KG1 (cell line): Measurements from ENCODE around the gene DES.

Experiments
- DNase-seq: peaks from one replicate; lab custom pipeline; 2025; lab: John Stamatoyannopoulos, UW

Gene DES

GRCh38 chr2:219438453-219438852 is 20.3 kb downstream of the DES start:
- no peak for DNase-seq

- DNase-seq: no peak
Measured at GRCh38 chr2:219439506-219439905, 21.3 kb downstream of the DES start.

GRCh38 chr2:219440388-219441256 is 22.4 kb downstream of the DES start:
- no peak for DNase-seq

GRCh38 chr2:219441451-219442255 is 23.5 kb downstream of the DES start:
- DNase-seq: no peak

- no peak for DNase-seq
Measured at GRCh38 chr2:219442256-219443015, 24.3 kb downstream of the DES start.

- no peak for DNase-seq
Measured at GRCh38 chr2:219443016-219443696, 25.0 kb downstream of the DES start.

DNA sequence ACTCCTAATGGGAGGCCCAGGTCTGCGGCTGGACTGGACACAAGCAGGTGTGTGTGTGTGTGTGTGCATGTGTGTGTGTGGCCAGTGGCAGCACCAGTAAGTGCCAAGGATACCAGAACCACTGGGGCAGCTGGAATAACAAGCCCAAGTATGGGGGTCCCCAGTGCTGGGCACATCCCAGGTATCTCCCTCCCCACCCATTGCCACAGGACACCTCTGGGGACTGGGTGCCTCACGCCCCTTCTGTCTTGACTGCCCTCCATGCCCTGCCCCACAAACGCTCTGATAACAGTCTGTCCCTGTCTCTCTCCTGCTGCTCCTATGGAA is 25.5 kb downstream of the DES start:
- DNase-seq: no peak

DNA sequence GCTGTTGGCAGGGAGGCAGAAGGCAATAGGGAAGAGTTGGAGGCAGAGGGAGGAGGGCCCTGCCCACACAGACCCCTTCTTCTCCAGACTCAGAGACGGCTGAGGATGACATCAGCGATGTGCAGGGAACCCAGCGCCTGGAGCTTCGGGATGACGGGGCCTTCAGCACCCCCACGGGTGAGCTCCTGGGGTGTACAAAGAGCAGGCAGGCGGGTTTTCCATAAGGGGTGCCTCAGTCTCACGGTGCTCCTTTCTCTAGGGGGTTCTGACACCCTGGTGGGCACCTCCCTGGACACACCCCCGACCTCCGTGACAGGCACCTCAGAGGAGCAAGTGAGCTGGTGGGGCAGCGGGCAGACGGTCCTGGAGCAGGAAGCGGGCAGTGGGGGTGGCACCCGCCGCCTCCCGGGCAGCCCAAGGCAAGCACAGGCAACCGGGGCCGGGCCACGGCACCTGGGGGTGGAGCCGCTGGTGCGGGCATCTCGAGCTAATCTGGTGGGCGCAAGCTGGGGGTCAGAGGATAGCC is 26.5 kb downstream of the DES start:
- no peak for DNase-seq

- no peak for DNase-seq
Measured at GRCh38 chr2:219445220-219445640, 27.1 kb downstream of the DES start.

- DNase-seq: no peak
Measured at GRCh38 chr2:219446101-219446504, 27.9 kb downstream of the DES start.

DNA sequence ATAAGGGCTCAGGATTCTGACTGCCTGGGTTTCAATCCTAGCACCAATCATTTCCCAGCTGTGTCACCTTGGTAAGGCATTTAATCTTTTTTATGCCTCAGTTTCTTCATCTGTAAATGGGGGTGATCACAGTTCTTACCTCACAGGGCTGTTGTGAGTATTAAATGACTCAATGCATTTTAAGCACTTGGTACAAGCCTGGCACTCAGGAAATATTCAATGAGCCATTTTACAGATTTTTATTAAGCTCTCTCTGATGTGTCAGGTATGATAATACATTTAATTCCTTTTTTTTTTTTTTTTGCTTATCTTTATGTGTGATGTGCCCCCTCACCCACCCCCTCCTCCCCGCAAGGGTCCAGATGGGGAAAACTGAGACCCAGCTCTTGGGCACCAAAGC is 28.5 kb downstream of the DES start:
- no peak for DNase-seq

GRCh38 chr2:219447242-219448098 is 29.3 kb downstream of the DES start:
- no peak for DNase-seq

DNA sequence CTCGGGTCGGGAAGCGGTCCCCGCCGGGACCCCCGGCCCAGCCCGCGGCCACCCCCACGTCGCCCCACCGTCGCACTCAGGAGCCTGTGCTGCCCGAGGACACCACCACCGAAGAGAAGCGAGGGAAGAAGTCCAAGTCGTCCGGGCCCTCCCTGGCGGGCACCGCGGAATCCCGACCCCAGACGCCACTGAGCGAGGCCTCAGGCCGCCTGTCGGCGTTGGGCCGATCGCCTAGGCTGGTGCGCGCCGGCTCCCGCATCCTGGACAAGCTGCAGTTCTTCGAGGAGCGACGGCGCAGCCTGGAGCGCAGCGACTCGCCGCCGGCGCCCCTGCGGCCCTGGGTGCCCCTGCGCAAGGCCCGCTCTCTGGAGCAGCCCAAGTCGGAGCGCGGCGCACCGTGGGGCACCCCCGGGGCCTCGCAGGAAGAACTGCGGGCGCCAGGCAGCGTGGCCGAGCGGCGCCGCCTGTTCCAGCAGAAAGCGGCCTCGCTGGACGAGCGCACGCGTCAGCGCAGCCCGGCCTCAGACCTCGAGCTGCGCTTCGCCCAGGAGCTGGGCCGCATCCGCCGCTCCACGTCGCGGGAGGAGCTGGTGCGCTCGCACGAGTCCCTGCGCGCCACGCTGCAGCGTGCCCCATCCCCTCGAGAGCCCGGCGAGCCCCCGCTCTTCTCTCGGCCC is 30.1 kb downstream of the DES start:
- no peak for DNase-seq

DNA sequence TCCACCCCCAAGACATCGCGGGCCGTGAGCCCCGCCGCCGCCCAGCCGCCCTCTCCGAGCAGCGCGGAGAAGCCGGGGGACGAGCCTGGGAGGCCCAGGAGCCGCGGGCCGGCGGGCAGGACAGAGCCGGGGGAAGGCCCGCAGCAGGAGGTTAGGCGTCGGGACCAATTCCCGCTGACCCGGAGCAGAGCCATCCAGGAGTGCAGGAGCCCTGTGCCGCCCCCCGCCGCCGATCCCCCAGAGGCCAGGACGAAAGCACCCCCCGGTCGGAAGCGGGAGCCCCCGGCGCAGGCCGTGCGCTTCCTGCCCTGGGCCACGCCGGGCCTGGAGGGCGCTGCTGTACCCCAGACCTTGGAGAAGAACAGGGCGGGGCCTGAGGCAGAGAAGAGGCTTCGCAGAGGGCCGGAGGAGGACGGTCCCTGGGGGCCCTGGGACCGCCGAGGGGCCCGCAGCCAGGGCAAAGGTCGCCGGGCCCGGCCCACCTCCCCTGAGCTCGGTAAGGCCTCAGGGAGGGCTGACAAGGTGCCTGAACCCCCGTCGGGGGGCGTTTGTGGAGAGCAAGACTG is 30.7 kb downstream of the DES start:
- no peak for DNase-seq

DNA sequence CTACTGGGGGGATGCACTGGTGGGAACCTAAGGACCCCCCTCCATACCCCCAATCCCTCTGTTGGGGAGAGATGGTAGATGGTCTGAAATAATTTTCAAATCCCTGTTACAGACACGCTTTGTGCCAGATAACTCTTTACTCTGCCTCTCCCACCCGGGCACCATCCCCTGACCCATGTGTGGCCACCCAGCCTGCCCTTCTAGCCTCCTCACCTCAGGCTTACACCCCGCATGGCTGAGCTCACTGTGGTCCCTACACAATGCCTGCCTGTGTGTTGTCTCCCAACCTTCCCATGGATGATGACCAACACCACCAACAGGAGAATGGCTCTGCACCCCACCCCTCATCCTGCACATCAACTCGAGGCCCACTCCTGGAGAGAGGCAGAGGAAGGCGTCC is 31.4 kb downstream of the DES start:
- DNase-seq: no peak

DNA sequence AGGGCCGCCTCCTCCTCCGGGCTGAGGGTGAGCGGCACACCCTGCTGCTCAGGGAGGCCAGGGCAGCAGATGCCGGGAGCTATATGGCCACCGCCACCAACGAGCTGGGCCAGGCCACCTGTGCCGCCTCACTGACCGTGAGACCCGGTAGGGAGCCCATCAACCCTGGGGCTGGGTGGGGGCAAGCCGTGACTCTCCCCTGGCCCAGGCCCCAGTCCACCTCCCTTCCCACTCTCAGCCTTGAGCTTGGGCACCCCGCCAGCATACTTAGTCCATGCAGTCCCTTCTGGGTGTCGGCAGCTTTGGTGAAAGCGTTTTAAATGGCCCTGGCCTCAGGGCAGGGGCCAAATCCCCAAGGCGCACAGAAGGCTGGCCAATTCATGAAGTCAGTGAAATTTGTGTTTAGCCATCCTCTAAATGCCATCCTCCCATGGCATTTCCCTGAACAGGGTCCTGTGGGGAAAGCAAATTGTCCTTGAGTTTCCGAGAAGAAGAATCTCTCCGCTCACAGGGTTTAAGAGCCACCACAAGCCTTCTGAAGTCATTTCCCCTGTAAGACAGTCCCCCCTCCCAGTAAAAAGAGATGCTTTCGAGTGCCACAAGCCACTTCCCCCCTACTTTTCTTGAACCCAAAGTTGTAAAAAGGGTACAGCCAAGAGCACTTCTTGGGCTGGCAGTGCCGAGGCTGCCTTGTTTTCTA is 33.6 kb downstream of the DES start:
- DNase-seq: no peak

- DNase-seq: no peak
Measured at GRCh38 chr2:219452361-219453317, 34.5 kb downstream of the DES start.
